K562 (cell line): ENCODE measurements around the gene TADA2A. TPM values are rescaled to one million over a fixed set of nuclear protein-coding genes. Genes with fewer than 3 reads are reported as not detected.
A peak's percentile ranks its signal among the peaks of the same experiment; 100 is the strongest.

Experiments used
- ADNP ChIP-seq: fragments of 200-800 bp; sonication (Bioruptor generic); IDR thresholded peaks from 2 replicates; pipeline ENCODE4 v1.6.1; 2016; ENCODE audit warnings: missing genetic modification characterization, missing compliant biosample characterization
- ARID2 ChIP-seq: fragments of 450-650 bp; IDR thresholded peaks from 2 replicates; pipeline ENCODE4 v1.6.1; 2017; ENCODE audit warnings: antibody characterized with exemption, mild to moderate bottlenecking
- ARNT ChIP-seq, 2 experiments: fragments of 450-650 bp; IDR thresholded peaks; 2 replicates each; pipeline ENCODE4 v1.6.1; 2016; ENCODE audit warnings: mild to moderate bottlenecking in 1 of 2
- BDP1 ChIP-seq: IDR thresholded peaks from 3 replicates; pipeline ENCODE4 v1.6.1; 2011; ENCODE audit not compliant: insufficient read length, insufficient read depth
- CHD7 ChIP-seq: fragments of 200-600 bp; sonication (generic); IDR thresholded peaks from one replicate; pipeline ENCODE4 v1.6.1; 2012; ENCODE audit warnings: mild to moderate bottlenecking, low read depth, low read length, inconsistent platforms
- DLX4 ChIP-seq: fragments of 250-450 bp; sonication (Bioruptor Pico); IDR thresholded peaks from 2 replicates; pipeline ENCODE4 v1.6.1; 2021; ENCODE audit warnings: mild to moderate bottlenecking
- EP400 ChIP-seq: fragments of 450-650 bp; IDR thresholded peaks from 2 replicates; pipeline ENCODE4 v1.6.1; 2017; ENCODE audit warnings: antibody characterized with exemption, mild to moderate bottlenecking, moderate library complexity
- ETS2 ChIP-seq: IDR thresholded peaks from 2 replicates; pipeline ENCODE4 v1.6.1; 2016; ENCODE audit warnings: borderline replicate concordance, missing genetic modification characterization, mild to moderate bottlenecking, moderate library complexity, missing compliant biosample characterization; ENCODE audit not compliant: poor library complexity, severe bottlenecking
- MAX ChIP-seq: sonication (generic); formaldehyde crosslinking; IDR thresholded peaks from 2 replicates; pipeline ENCODE4 v1.9.0; 2022; ENCODE audit warnings: mild to moderate bottlenecking, missing genetic modification reagents
- MEF2D ChIP-seq: conservative IDR thresholded peaks from 2 replicates; pipeline ENCODE4 v1.6.1; 2016; ENCODE audit warnings: low read depth, missing genetic modification characterization, missing compliant biosample characterization
- MTA2 ChIP-seq: fragments of 450-650 bp; IDR thresholded peaks from 2 replicates; pipeline ENCODE4 v1.6.1; 2016; ENCODE audit warnings: low read depth
- NBN ChIP-seq: fragments of 450-650 bp; IDR thresholded peaks from 2 replicates; pipeline ENCODE4 v1.6.1; 2016; ENCODE audit warnings: low read depth, mild to moderate bottlenecking
- POLR2A ChIP-seq: fragments of 450-650 bp; conservative IDR thresholded peaks from 2 replicates; pipeline ENCODE4 v1.6.1; 2016
- POLR2H ChIP-seq: IDR thresholded peaks from 2 replicates; pipeline ENCODE4 v1.6.1; 2016; ENCODE audit warnings: missing genetic modification characterization, low read depth, mild to moderate bottlenecking, control low read depth, missing compliant biosample characterization, moderate library complexity
- PRMT5 ChIP-seq: sonication (generic); formaldehyde crosslinking; IDR thresholded peaks from 2 replicates; pipeline ENCODE4 v1.5.0; 2020; ENCODE audit warnings: missing genetic modification reagents
- TEAD1 ChIP-seq, 2 experiments: fragments of 450-650 bp in 1 of 2; sonication (generic) in 1 of 2; formaldehyde crosslinking; IDR thresholded peaks; 2 replicates each; pipeline versions ENCODE4 v1.4.0 to v1.8.0; 2020 to 2022; ENCODE audit warnings: mild to moderate bottlenecking in 2 of 2, missing genetic modification reagents in 1 of 2
- ZNF764 ChIP-seq: fragments of 250-450 bp; sonication (Bioruptor Pico); IDR thresholded peaks from 2 replicates; pipeline ENCODE4 v1.4.0; 2020; ENCODE audit warnings: low read depth, mild to moderate bottlenecking, moderate library complexity
- polyA plus RNA-seq, 8 experiments: library from polyadenylated mRNA; depleted of rRNA in 4 of 8; stranded (reverse) in 5 of 8; unstranded in 3 of 8; fragments of >200 nt; fragmentation: Nextera tagmentation in 2 of 8; fragmentation: Illumina TruSeq in 1 of 8; extraction: Ambion mirVana in 2 of 8; extraction: Trizol in 1 of 8; gene quantifications; 2 replicates each; pipeline versions ENCODE4 v1.2.1 to v1.2.3, GENCODE V29; 2011 to 2014; ENCODE audit warnings: inconsistent platforms in 1 of 8, missing spikeins in 1 of 8
- total RNA-seq, 7 experiments: library from RNA; depleted of rRNA in 6 of 7; stranded (reverse); fragments of >200 nt in 6 of 7; fragmentation: Illumina TruSeq in 2 of 7; extraction: Trizol in 2 of 7; gene quantifications; 2 replicates each; pipeline versions ENCODE4 v1.2.1 to v1.2.3, GENCODE V29; 2011 to 2021; ENCODE audit warnings: low replicate concordance in 1 of 7

Gene TADA2A
- total and polyA plus RNA-seq, 9 of the 15 experiments (the other 6 are each of a cell fraction or from before 2014, with no cell fraction given), result 13.8 to 37.7 (median 25.0) TPM

- no peak for TF ChIP-seq CHD7
- TF ChIP-seq TEAD1 (CRISPR knock-in tag; IDR thresholded peaks at IDR 0.05), result peak in 1 of 2 experiments; percentile 40; a peak in 1 of 4 replicates
- no peak; a peak in 1 of 4 replicates for TF ChIP-seq ARNT (IDR thresholded peaks at IDR 0.05)
- TF ChIP-seq DLX4 (CRISPR knock-in tag), result no peak
- TF ChIP-seq MAX (CRISPR knock-in tag), result peak; percentile 74
- TF ChIP-seq MTA2, result no peak
- TF ChIP-seq ADNP, result peak; percentile 60; the same call in 1 of the 2 replicates
- peak; percentile 85 for TF ChIP-seq EP400
- no peak for TF ChIP-seq ETS2 (tag)
- no peak for TF ChIP-seq MEF2D
- TF ChIP-seq ZNF764 (CRISPR knock-in tag), result no peak
- no peak for TF ChIP-seq BDP1
- TF ChIP-seq POLR2H (tag), result no peak
- TF ChIP-seq PRMT5 (CRISPR knock-in tag), result no peak
- TF ChIP-seq ARID2, result no peak
- TF ChIP-seq NBN, result no peak
- TF ChIP-seq POLR2A, result peak; percentile 62
Observed at GRCh38 chr17:37490638-37491614, 84.2 kb downstream of the TADA2A start (continued).
